Heart left ventricle (tissue), 13 donors: ENCODE measurements around the gene DAB2IP.

Experiments
- CTCF ChIP-seq, 12 donors: fragments of 200-600 bp; sonication (generic) in 4 of 12; IDR thresholded peaks; one replicate each; pipeline versions ENCODE4 v1.5.0 to v1.8.0; 2018 to 2022; ENCODE audit warnings: antibody characterized with exemption in 12 of 12, mild to moderate bottlenecking in 5 of 12
- POLR2A ChIP-seq, 2 donors: fragments of 450-650 bp; IDR thresholded peaks; one replicate each; pipeline ENCODE4 v1.6.1; 2017; ENCODE audit warnings: antibody characterized with exemption in 2 of 2, mild to moderate bottlenecking in 2 of 2, moderate library complexity in 2 of 2
- donor health status: ischemic (EF 13 %, LVEDD 7.1; RV severe dilation, severe dysfunction).
- donor health status: DM: no; HTN: yes; CAD: no.
- donor health status: DM: no; HTN: no; CAD: no.
- donor health status: ischemic (EF 25% LVEDD 6.9; RV normal size, moderate dysfunction).
- donor health status: ischemic (EF 25% LVEDD 5.7; RV mildly dilated, moderate dysfunction).
- donor health status: ischemic (EF 35%, LVEDD 5.7; RV mildly dilated, moderate dysfunction).
- donor health status: nonischemic (EF 11% LVEDD 7.7; RV severe dilation, severe dysfunction).
- donor health status: DM: yes; HTN: yes; CAD: no.
- donor health status: PGD.
- donor health status: ischemic (EF 29% LVEDD 5.4; RV normal size, mild dysfunction).
- donor health status: nonischemic (EF 23%, LVEDD 6.1; RV moderate dilation, normal function).

GRCh38 chr9:121685795-121686377, 34.5 kb downstream of the DAB2IP start:
- TF ChIP-seq POLR2A (IDR thresholded peaks at IDR 0.05), result no peak
- no peak for TF ChIP-seq CTCF (IDR thresholded peaks at IDR 0.05)
